BJ (cell line): ENCODE measurements around the gene PPARGC1A. TPM values are rescaled to one million over a fixed set of nuclear protein-coding genes. Genes with fewer than 3 reads are reported as not detected.

Experiments
- CTCF ChIA-PET: fragments of 350-600 bp; formaldehyde crosslinking; extraction: SDS; loops from one replicate; lab custom pipeline; 2021; ENCODE audit warnings: antibody characterized with exemption, inconsistent platforms; lab: Yijun Ruan, JAX
- POLR2A ChIA-PET: fragments of 300-600 bp; sonication (Branson Sonifier 250); formaldehyde crosslinking; extraction: SDS; loops from one replicate; lab custom pipeline; 2021; ENCODE audit warnings: antibody characterized with exemption; lab: Charles Lee
- DNase-seq: peaks from one replicate; pipeline ENCODE4 v3.0.0-alpha.2; 2011; ENCODE audit warnings: low read depth
- H3K27me3 ChIP-seq: 2 replicates; pipeline ENCODE4 v1.6.0; 2011; ENCODE audit warnings: low read length; ENCODE audit not compliant: control insufficient read depth, insufficient read depth
- H3K36me3 ChIP-seq: 2 replicates; pipeline ENCODE4 v1.5.1; 2011; ENCODE audit warnings: low read length; ENCODE audit not compliant: control insufficient read depth, insufficient read depth
- H3K4me3 ChIP-seq: 2 replicates; pipeline ENCODE4 v1.5.1; 2011; ENCODE audit warnings: low read depth, mild to moderate bottlenecking, control low read depth, low read length
- CTCF ChIP-seq: IDR thresholded peaks from 2 replicates; pipeline ENCODE4 v1.5.1; 2011; ENCODE audit warnings: low read depth, mild to moderate bottlenecking, control low read depth, inconsistent platforms, low read length, moderate library complexity; ENCODE audit not compliant: insufficient read depth
- polyA plus RNA-seq: library from polyadenylated mRNA; depleted of rRNA; stranded (reverse); fragments of >200 nt; gene quantifications from 2 replicates; pipeline ENCODE4 v1.2.3, GENCODE V29; 2011

PPARGC1A gene
- polyA plus RNA-seq, 1 experiment = 0.11 TPM

- ChIA-PET CTCF (no interaction called here), POLR2A (no interaction called here)
- Histone ChIP-seq H3K27me3 (no peaks in the 10 kb centered on the region), H3K4me3 (no peak overlapping the region), H3K36me3 (no peaks in the 10 kb centered on the region)
- no peak for TF ChIP-seq CTCF
- DNase-seq = no peak
Measured at GRCh38 chr4:23882976-23883531, 6.8 kb downstream of the PPARGC1A start.

GRCh38 chr4:23881674-23882337 lies 8.0 kb downstream of the PPARGC1A start:
- no peaks in the 10 kb centered on the region for H3K36me3 ChIP-seq
- no peaks in the 10 kb centered on the region for H3K27me3 ChIP-seq
- no peak for TF ChIP-seq CTCF
- ChIA-PET CTCF (no interaction called here), POLR2A (no interaction called here)
- no peak overlapping the region for H3K4me3 ChIP-seq
- no peak for DNase-seq

GRCh38 chr4:23881052-23881501 lies 8.8 kb downstream of the PPARGC1A start:
- no peaks in the 10 kb centered on the region for H3K36me3 ChIP-seq
- ChIA-PET POLR2A (no interaction called here), CTCF (no interaction called here)
- TF ChIP-seq CTCF = no peak
- H3K27me3 ChIP-seq = no peaks in the 10 kb centered on the region
- DNase-seq = no peak
- H3K4me3 ChIP-seq = no peak overlapping the region

- CTCF ChIA-PET = no interaction called here
- DNase-seq = no peak
Measured at GRCh38 chr4:23878912-23879732, 10.7 kb downstream of the PPARGC1A start.

More at GRCh38 chr4:23878912-23879732, 10.7 kb downstream of the PPARGC1A start:
- Histone ChIP-seq H3K4me3 (no peak overlapping the region), H3K36me3 (no peaks in the 10 kb centered on the region), H3K27me3 (no peaks in the 10 kb centered on the region)
- TF ChIP-seq CTCF = no peak
- POLR2A ChIA-PET = no interaction called here
